Caco-2 (cell line): ENCODE measurements around the gene HTR3B. TPM values are rescaled to one million over a fixed set of nuclear protein-coding genes. Genes with fewer than 3 reads are reported as not detected.
"Not testable (repeated sequence)": the region's sequence is repeated elsewhere in the genome, so short reads cannot be mapped to it uniquely, and the experiment has no call there.

ENCODE experiments used
- BruUV-seq: library from RNA; stranded (reverse); fragments of 400-500 nt; replicated peaks from 2 replicates; lab custom pipeline; 2021; lab: Mats Ljungman, UMichigan
- CTCF ChIA-PET: fragments of 300-600 bp; sonication (Branson Sonifier 250); formaldehyde crosslinking; loops from one replicate; lab custom pipeline; 2022; ENCODE audit warnings: antibody characterized with exemption; lab: Charles Lee
- POLR2A ChIA-PET: fragments of 300-600 bp; sonication (Branson Sonifier 250); formaldehyde crosslinking; loops from one replicate; lab custom pipeline; 2022; ENCODE audit warnings: antibody characterized with exemption; lab: Charles Lee
- DNase-seq, 2 experiments: peaks; one replicate each; pipeline versions ENCODE4 v3.0.0 to v3.0.0-alpha.2; 2020 to 2022
- H3K27me3 ChIP-seq: replicated peaks from 2 replicates; pipeline ENCODE4 v1.6.0; 2011; ENCODE audit warnings: low read length; ENCODE audit not compliant: control insufficient read depth, insufficient read depth
- H3K36me3 ChIP-seq: 2 replicates; pipeline ENCODE4 v1.5.1; 2011; ENCODE audit warnings: low read length; ENCODE audit not compliant: control insufficient read depth, insufficient read depth
- H3K4me1 ChIP-seq: fragments of 250-450 bp; sonication (Bioruptor Pico); 2 replicates; pipeline ENCODE4 v1.5.1; 2020; ENCODE audit warnings: mild to moderate bottlenecking
- H3K4me3 ChIP-seq: 2 replicates; pipeline ENCODE4 v1.5.1; 2011; ENCODE audit warnings: low read depth, mild to moderate bottlenecking, control low read depth, low read length
- H3K9me3 ChIP-seq: fragments of 250-450 bp; sonication (Bioruptor Pico); 2 replicates; pipeline ENCODE4 v1.5.1; 2020; ENCODE audit warnings: mild to moderate bottlenecking, moderate library complexity
- H3K27ac Mint-ChIP-seq: one replicate; pipeline ENCODE4 v1.8.0; 2022; ENCODE audit warnings: mixed read lengths; ENCODE audit not compliant: unreplicated experiment
- H3K27me3 Mint-ChIP-seq: one replicate; pipeline ENCODE4 v1.8.0; 2022; ENCODE audit warnings: mixed read lengths; ENCODE audit not compliant: insufficient read depth, unreplicated experiment
- H3K36me3 Mint-ChIP-seq: one replicate; pipeline ENCODE4 v1.8.0; 2022; ENCODE audit warnings: mild to moderate bottlenecking, mixed read lengths; ENCODE audit not compliant: insufficient read depth, unreplicated experiment
- H3K4me1 Mint-ChIP-seq: one replicate; pipeline ENCODE4 v1.8.0; 2022; ENCODE audit warnings: low read depth, mixed read lengths; ENCODE audit not compliant: unreplicated experiment
- H3K4me3 Mint-ChIP-seq: one replicate; pipeline ENCODE4 v1.8.0; 2022; ENCODE audit warnings: mild to moderate bottlenecking, moderate library complexity, mixed read lengths; ENCODE audit not compliant: unreplicated experiment
- H3K9me3 Mint-ChIP-seq: one replicate; pipeline ENCODE4 v1.8.0; 2022; ENCODE audit warnings: mixed read lengths; ENCODE audit not compliant: unreplicated experiment
- CTCF ChIP-seq, 2 experiments: fragments of 200-600 bp in 1 of 2; IDR thresholded peaks; 1 replicate in 1 of 2; 2 replicates in 1 of 2; pipeline versions ENCODE4 v1.5.1 to v1.8.0; 2011 to 2022; ENCODE audit warnings: antibody characterized with exemption in 1 of 2, control low read depth in 1 of 2, inconsistent platforms in 1 of 2, low read depth in 1 of 2, low read length in 1 of 2, mild to moderate bottlenecking in 1 of 2, moderate library complexity in 1 of 2; ENCODE audit not compliant: insufficient read depth in 1 of 2, severe bottlenecking in 1 of 2, unreplicated experiment in 1 of 2
- intact Hi-C: fragments of 100-400 bp; cut with micrococcal nuclease; formaldehyde crosslinking; loops from one replicate; pipeline ENCODE4 v1.10.0; 2022; ENCODE audit not compliant: unreplicated experiment
- total RNA-seq: library from RNA; stranded (reverse); gene quantifications from 2 replicates; pipeline ENCODE4 v1.2.3, GENCODE V29; 2022

Gene HTR3B
- total RNA-seq, 1 experiment from 2014 or later: not detected

GRCh38 chr11:113907681-113908080 is 3.1 kb downstream of the HTR3B start:
- intact Hi-C loops: no loop called here

GRCh38 chr11:113908098-113908497 is 3.5 kb downstream of the HTR3B start:
- POLR2A ChIA-PET: no interaction called here
- Histone ChIP-seq H3K27me3 (no peaks in the 10 kb centered on the region), H3K4me1 (peaks cover 17% of the 10 kb centered on the region), H3K36me3 (no peaks in the 10 kb centered on the region), H3K9me3 (no peaks in the 10 kb centered on the region), H3K4me3 (no peak overlapping the region)
- CTCF ChIA-PET: no interaction called here
- Mint-ChIP-seq H3K36me3 (no peaks in the 10 kb centered on the region), H3K9me3 (no peaks in the 10 kb centered on the region), H3K27me3 (peaks cover 2% of the 10 kb centered on the region), H3K27ac (no peak overlapping the region), H3K4me1 (peaks cover 23% of the 10 kb centered on the region), H3K4me3 (no peak overlapping the region)
- no TSS peak for BruUV-seq
- no peak for DNase-seq
- no peak for TF ChIP-seq CTCF (IDR thresholded peaks at IDR 0.05; ENCODE audit: insufficient read depth in 1 of 2, low read depth in 1 of 2, low read length in 1 of 2, severe bottlenecking in 1 of 2, unreplicated experiment in 1 of 2)
- intact Hi-C loops: no loop called here

More at GRCh38 chr11:113907681-113908080, 3.1 kb downstream of the HTR3B start:
- TF ChIP-seq CTCF (IDR thresholded peaks at IDR 0.05; ENCODE audit: insufficient read depth in 1 of 2, low read depth in 1 of 2, low read length in 1 of 2, severe bottlenecking in 1 of 2, unreplicated experiment in 1 of 2): no peak
- Histone ChIP-seq H3K9me3 (no peaks in the 10 kb centered on the region), H3K27me3 (no peaks in the 10 kb centered on the region), H3K4me3 (no peak overlapping the region), H3K36me3 (no peaks in the 10 kb centered on the region), H3K4me1 (peaks cover 17% of the 10 kb centered on the region)
- Mint-ChIP-seq H3K27ac (no peak overlapping the region), H3K36me3 (no peaks in the 10 kb centered on the region), H3K27me3 (peaks cover 2% of the 10 kb centered on the region), H3K4me1 (peaks cover 23% of the 10 kb centered on the region), H3K4me3 (no peak overlapping the region), H3K9me3 (no peaks in the 10 kb centered on the region)
- CTCF ChIA-PET: interaction anchor here (1.9 to 2.1 kb wide), 2 partner anchors 101 to 355 kb away, joined by 9 to 14 read pairs; no protein-coding TSS in a partner anchor
- DNase-seq: no peak
- POLR2A ChIA-PET: no interaction called here
- BruUV-seq: no TSS peak

GRCh38 chr11:113911491-113911890 is 6.9 kb downstream of the HTR3B start:
- H3K36me3 ChIP-seq, H3K9me3 Mint-ChIP-seq, BruUV-seq, H3K9me3 ChIP-seq, H3K27ac Mint-ChIP-seq, H3K4me1 ChIP-seq, CTCF ChIA-PET, H3K4me3 Mint-ChIP-seq, H3K27me3 Mint-ChIP-seq, POLR2A ChIA-PET, H3K36me3 Mint-ChIP-seq, DNase-seq, intact Hi-C loops, H3K27me3 ChIP-seq, H3K4me3 ChIP-seq: not testable (repeated sequence)
- H3K4me1 Mint-ChIP-seq: peaks cover 11% of the 10 kb centered on the region

GRCh38 chr11:113923572-113923971 is 19.0 kb downstream of the HTR3B start:
- Mint-ChIP-seq H3K36me3 (no peaks in the 10 kb centered on the region), H3K27ac (no peak overlapping the region), H3K27me3 (peaks cover 6% of the 10 kb centered on the region), H3K4me3 (no peak overlapping the region), H3K4me1 (peaks cover 11% of the 10 kb centered on the region), H3K9me3 (no peaks in the 10 kb centered on the region)
- TF ChIP-seq CTCF (IDR thresholded peaks at IDR 0.05; ENCODE audit: insufficient read depth in 1 of 2, low read depth in 1 of 2, low read length in 1 of 2, severe bottlenecking in 1 of 2, unreplicated experiment in 1 of 2): no peak
- Histone ChIP-seq H3K4me3 (no peak overlapping the region), H3K9me3 (no peaks in the 10 kb centered on the region), H3K4me1 (no peaks in the 10 kb centered on the region), H3K36me3 (no peaks in the 10 kb centered on the region), H3K27me3 (no peaks in the 10 kb centered on the region)
- intact Hi-C loops: no loop called here
- CTCF ChIA-PET: no interaction called here
- POLR2A ChIA-PET: no interaction called here
- BruUV-seq: no TSS peak
- no peak for DNase-seq
